Measurements from ENCODE around the gene RHCG. TPM values are rescaled to one million over a fixed set of nuclear protein-coding genes. Genes with fewer than 3 reads are reported as not detected.

The RHCG gene
- total RNA-seq, 2 experiments from 2014 or later, result not detected

GRCh38 chr15:89460048-89460447, 36.3 kb downstream of the RHCG start:
- H3K27ac ChIP-seq (ENCODE audit: low read depth, low read length, poor library complexity, severe bottlenecking), result no peak overlapping the region
- no peak overlapping the region for H3K4me2 ChIP-seq (ENCODE audit: low read length)
- ChIA-PET POLR2A (no interaction called here), CTCF (ENCODE audit: unreplicated experiment) (no interaction called here)
- H3K79me2 ChIP-seq (ENCODE audit: insufficient read depth, low read depth, low read length), result no peaks in the 10 kb centered on the region
- no peaks in the 10 kb centered on the region for H4K20me1 ChIP-seq (ENCODE audit: insufficient read depth, low read length)
- H3K36me3 ChIP-seq (ENCODE audit: insufficient read depth, low read length), result peaks cover 5% of the 10 kb centered on the region; the same call in 1 of the 2 replicates
- peaks cover 9% of the 10 kb centered on the region; the same call in 1 of the 2 replicates for H3K9me3 ChIP-seq (ENCODE audit: low read length)
- no TSS peak for BruUV-seq (replicated peaks)
- no peak for TF ChIP-seq EZH2phosphoT487 (IDR thresholded peaks at IDR 0.05; ENCODE audit: borderline replicate concordance, low read depth, low read length)
- no peak for TF ChIP-seq CTCF (conservative IDR thresholded peaks at IDR 0.05; ENCODE audit: low read length)
- no peaks in the 10 kb centered on the region for H3K9me2 ChIP-seq (ENCODE audit: insufficient read depth, low read length)
- intact Hi-C loops (cut with micrococcal nuclease; ENCODE audit: unreplicated experiment), result no loop called here
- H2AFZ ChIP-seq (ENCODE audit: low read length), result no peak overlapping the region
- DNase-seq (ENCODE audit: low spot score), result no peak
- peaks cover 4% of the 10 kb centered on the region for H3K4me1 ChIP-seq (ENCODE audit: insufficient read depth, low read length, poor library complexity, severe bottlenecking)
- no peak overlapping the region for H3K4me3 ChIP-seq (ENCODE audit: low read depth, low read length, poor library complexity, severe bottlenecking)

- Histone ChIP-seq H3K79me2 (ENCODE audit: insufficient read depth, low read depth, low read length) (no peaks in the 10 kb centered on the region), H4K20me1 (ENCODE audit: insufficient read depth, low read length) (no peaks in the 10 kb centered on the region), H3K27ac (ENCODE audit: low read depth, low read length, poor library complexity, severe bottlenecking) (no peak overlapping the region), H3K9me2 (ENCODE audit: insufficient read depth, low read length) (no peaks in the 10 kb centered on the region), H3K4me2 (ENCODE audit: low read length) (no peak overlapping the region), H3K36me3 (ENCODE audit: insufficient read depth, low read length) (peaks cover 5% of the 10 kb centered on the region; the same call in 1 of the 2 replicates), H3K4me3 (ENCODE audit: low read depth, low read length, poor library complexity, severe bottlenecking) (no peak overlapping the region), H3K4me1 (ENCODE audit: insufficient read depth, low read length, poor library complexity, severe bottlenecking) (peaks cover 4% of the 10 kb centered on the region), H3K9me3 (ENCODE audit: low read length) (peaks cover 9% of the 10 kb centered on the region; the same call in 1 of the 2 replicates), H2AFZ (ENCODE audit: low read length) (no peak overlapping the region)
- TF ChIP-seq CTCF (conservative IDR thresholded peaks at IDR 0.05; ENCODE audit: low read length) (no peak), EZH2phosphoT487 (IDR thresholded peaks at IDR 0.05; ENCODE audit: borderline replicate concordance, low read depth, low read length) (no peak)
- POLR2A ChIA-PET, result no interaction called here
- CTCF ChIA-PET (ENCODE audit: unreplicated experiment), result no interaction called here
- DNase-seq (ENCODE audit: low spot score), result no peak
- BruUV-seq (replicated peaks), result no TSS peak
- intact Hi-C loops (cut with micrococcal nuclease; ENCODE audit: unreplicated experiment), result no loop called here
These were observed 36.9 kb downstream of the RHCG start for GRCh38 chr15:89459271-89460038.

GRCh38 chr15:89458440-89458839, 37.9 kb downstream of the RHCG start:
- H4K20me1 ChIP-seq (ENCODE audit: insufficient read depth, low read length), result no peaks in the 10 kb centered on the region
- no TSS peak for BruUV-seq (replicated peaks)
- H3K36me3 ChIP-seq (ENCODE audit: insufficient read depth, low read length), result peaks cover 5% of the 10 kb centered on the region; the same call in 1 of the 2 replicates
- H3K4me1 ChIP-seq (ENCODE audit: insufficient read depth, low read length, poor library complexity, severe bottlenecking), result peaks cover 4% of the 10 kb centered on the region
- H3K9me2 ChIP-seq (ENCODE audit: insufficient read depth, low read length), result no peaks in the 10 kb centered on the region
- no peak overlapping the region for H2AFZ ChIP-seq (ENCODE audit: low read length)
- no peak for DNase-seq (ENCODE audit: low spot score)
- ChIA-PET CTCF (ENCODE audit: unreplicated experiment) (no interaction called here), POLR2A (interaction anchor here (1.3 kb wide), 1 partner anchor 16 kb away, joined by 5 read pairs; no protein-coding TSS in a partner anchor)
- no peak overlapping the region for H3K4me3 ChIP-seq (ENCODE audit: low read depth, low read length, poor library complexity, severe bottlenecking)
- H3K4me2 ChIP-seq (ENCODE audit: low read length), result no peak overlapping the region
- peaks cover 9% of the 10 kb centered on the region; the same call in 1 of the 2 replicates for H3K9me3 ChIP-seq (ENCODE audit: low read length)
- intact Hi-C loops (cut with micrococcal nuclease; ENCODE audit: unreplicated experiment), result no loop called here
- TF ChIP-seq EZH2phosphoT487 (IDR thresholded peaks at IDR 0.05; ENCODE audit: borderline replicate concordance, low read depth, low read length), result no peak
- TF ChIP-seq CTCF (conservative IDR thresholded peaks at IDR 0.05; ENCODE audit: low read length), result no peak
- H3K79me2 ChIP-seq (ENCODE audit: insufficient read depth, low read depth, low read length), result no peaks in the 10 kb centered on the region
- no peak overlapping the region for H3K27ac ChIP-seq (ENCODE audit: low read depth, low read length, poor library complexity, severe bottlenecking)

Measured in OCI-LY7 (cell line).